Stimulated activated CD8-positive, alpha-beta memory T cell treated with anti-CD3 and anti-CD28 coated beads, Interleukin-4, amount 100 ng/mL, for 1 hour (primary cell): ENCODE results near the gene PRKAR2B.
"Not testable (repeated sequence)": the region's sequence is repeated elsewhere in the genome, so short reads cannot be mapped to it uniquely, and the experiment has no call there.

Source experiments
- DNase-seq, 2 donors: peaks; one replicate each; pipeline ENCODE4 v3.0.0-alpha.2; 2020; ENCODE audit warnings: low read depth in 2 of 2, low spot score in 1 of 2

Gene PRKAR2B

GRCh38 chr7:107026166-107026565 is 18.3 kb upstream of the PRKAR2B start:
- no peak for DNase-seq

GRCh38 chr7:107027208-107027607 is 17.3 kb upstream of the PRKAR2B start:
- no peak for DNase-seq

- DNase-seq: no peak
Observed at GRCh38 chr7:107029061-107029763, 15.3 kb upstream of the PRKAR2B start.

- DNase-seq: no peak
Observed at GRCh38 chr7:107029764-107030286, 14.7 kb upstream of the PRKAR2B start.

GRCh38 chr7:107032050-107032449 is 12.5 kb upstream of the PRKAR2B start:
- no peak for DNase-seq

GRCh38 chr7:107032720-107033438 is 11.6 kb upstream of the PRKAR2B start:
- DNase-seq: no peak

- DNase-seq: no peak
Observed at GRCh38 chr7:107034553-107034952, 10.0 kb upstream of the PRKAR2B start.

GRCh38 chr7:107035446-107035845 is 9.1 kb upstream of the PRKAR2B start:
- DNase-seq: no peak

GRCh38 chr7:107036535-107036934 is 8.0 kb upstream of the PRKAR2B start:
- DNase-seq: no peak

- DNase-seq: no peak
Observed at GRCh38 chr7:107037717-107038603, 6.5 kb upstream of the PRKAR2B start.

GRCh38 chr7:107039199-107039900 is 5.2 kb upstream of the PRKAR2B start:
- no peak for DNase-seq

- DNase-seq: no peak
Observed at GRCh38 chr7:107041097-107041496, 3.4 kb upstream of the PRKAR2B start.

- not testable (repeated sequence) for DNase-seq
Observed at GRCh38 chr7:107041764-107042163, 2.7 kb upstream of the PRKAR2B start.

GRCh38 chr7:107042326-107042910 is 2.1 kb upstream of the PRKAR2B start:
- not testable (repeated sequence) for DNase-seq

GRCh38 chr7:107043491-107043890 is 1.0 kb upstream of the PRKAR2B start:
- no peak for DNase-seq

- DNase-seq: no peak
Observed at GRCh38 chr7:107043921-107044346, 571 bp upstream of the PRKAR2B start.

- no peak for DNase-seq
Observed at GRCh38 chr7:107045195-107045960, 873 bp downstream of the PRKAR2B start.

- no peak for DNase-seq
Observed at GRCh38 chr7:107045980-107046379, 1.5 kb downstream of the PRKAR2B start.

- no peak for DNase-seq
Observed at GRCh38 chr7:107046491-107047259, 2.2 kb downstream of the PRKAR2B start.
